HCT116 (cell line): Measurements from ENCODE around the gene ORM1. TPM values are rescaled to one million over a fixed set of nuclear protein-coding genes. Genes with fewer than 3 reads are reported as not detected.
"Not testable (repeated sequence)": the region's sequence is repeated elsewhere in the genome, so short reads cannot be mapped to it uniquely, and the experiment has no call there.

ENCODE experiments used
- ATAC-seq: fragments of 200-7000 bp; cut with Tn5 transposase; 2 replicates; pipeline ENCODE4 v1.9.1; 2020; ENCODE audit warnings: mild to moderate bottlenecking, moderate library complexity
- BruUV-seq: library from RNA; stranded (reverse); fragments of 400-500 nt; replicated peaks from 2 replicates; lab custom pipeline; 2021; lab: Mats Ljungman, UMichigan
- CTCF ChIA-PET: fragments of 300-600 bp; sonication (Branson Sonifier 250); formaldehyde crosslinking; loops from one replicate; lab custom pipeline; 2021; ENCODE audit warnings: antibody characterized with exemption; lab: Charles Lee
- POLR2A ChIA-PET: fragments of 300-600, 350-600 bp; sonication (Branson Sonifier 250); formaldehyde crosslinking; loops from one replicate; lab custom pipeline; 2021; ENCODE audit warnings: antibody characterized with exemption; lab: Charles Lee
- RAD21 ChIA-PET, 2 experiments: fragments of 300-600 bp; sonication (Branson Sonifier 250); formaldehyde crosslinking; loops; one replicate each; lab custom pipeline; 2023; ENCODE audit warnings: low total read pairs in 2 of 2; ENCODE audit not compliant: uncharacterized antibody in 2 of 2, unreplicated experiment in 2 of 2, low non-redundant PET in 1 of 2; lab: Charles Lee
- DNase-seq: peaks from one replicate; pipeline ENCODE4 v3.0.0-alpha.2; 2010; ENCODE audit warnings: low read depth, low spot score
- H2AFZ ChIP-seq: fragments of 200-600 bp; shearing (Covaris generic), sonication (generic); 2 replicates; pipeline ENCODE4 v1.6.1; 2017; ENCODE audit warnings: low read depth, mixed run types, mixed read lengths, antibody characterized with exemption, low read length; ENCODE audit not compliant: poor library complexity, severe bottlenecking
- H3K27ac ChIP-seq: 2 replicates; pipeline ENCODE4 v1.5.1; 2012; ENCODE audit warnings: low read depth, low read length
- H3K27me3 ChIP-seq: fragments of 200-600 bp; sonication (generic); 2 replicates; pipeline ENCODE4 v1.6.1; 2016; ENCODE audit warnings: mixed run types, low read length, mixed read lengths; ENCODE audit not compliant: insufficient read depth
- H3K36me3 ChIP-seq, 2 experiments: fragments of 200-500 bp in 1 of 2; fragments of 200-600 bp in 1 of 2; sonication (Bioruptor generic) in 1 of 2; sonication (generic) in 1 of 2; 2 replicates each; pipeline versions ENCODE4 v1.5.1 to v1.6.1; 2014 to 2016; ENCODE audit warnings: low read length in 2 of 2, inconsistent platforms in 1 of 2, mixed read lengths in 1 of 2, mixed run types in 1 of 2; ENCODE audit not compliant: insufficient read depth in 2 of 2, control insufficient read depth in 1 of 2
- H3K4me1 ChIP-seq, 2 experiments: fragments of 200-600 bp in 1 of 2; sonication (generic) in 1 of 2; 2 replicates each; pipeline versions ENCODE4 v1.5.1 to v1.6.1; 2012 to 2017; ENCODE audit warnings: low read length in 2 of 2, inconsistent platforms in 1 of 2, mild to moderate bottlenecking in 1 of 2, mixed read lengths in 1 of 2, mixed run types in 1 of 2, moderate library complexity in 1 of 2; ENCODE audit not compliant: insufficient read depth in 2 of 2, control insufficient read depth in 1 of 2
- H3K4me2 ChIP-seq: fragments of 200-600 bp; sonication (generic); 2 replicates; pipeline ENCODE4 v1.6.1; 2017; ENCODE audit warnings: mixed run types, low read length, mixed read lengths
- H3K4me3 ChIP-seq, 2 experiments: fragments of 200-600 bp in 1 of 2; sonication (generic) in 1 of 2; replicated peaks in 1 of 2; 2 replicates each; pipeline ENCODE4 v1.5.1; 2011 to 2016; ENCODE audit warnings: low read length in 2 of 2, control low read depth in 1 of 2, low read depth in 1 of 2, mild to moderate bottlenecking in 1 of 2, mixed read lengths in 1 of 2, mixed run types in 1 of 2
- H3K79me2 ChIP-seq: fragments of 200-600 bp; sonication (generic); 2 replicates; pipeline ENCODE4 v1.6.1; 2017; ENCODE audit warnings: mild to moderate bottlenecking, mixed run types, low read length, moderate library complexity, mixed read lengths; ENCODE audit not compliant: insufficient read depth
- H3K9ac ChIP-seq: fragments of 200-600 bp; sonication (generic); 2 replicates; pipeline ENCODE4 v1.6.1; 2016; ENCODE audit warnings: low read length, mixed read lengths
- H3K9me2 ChIP-seq: fragments of 200-600 bp; sonication (generic), shearing (Covaris generic); 2 replicates; pipeline ENCODE4 v1.6.1; 2017; ENCODE audit warnings: mixed run types, mild to moderate bottlenecking, moderate library complexity; ENCODE audit not compliant: insufficient read depth
- H3K9me3 ChIP-seq, 2 experiments: fragments of 200-500 bp in 1 of 2; fragments of 200-600 bp in 1 of 2; sonication (Bioruptor generic) in 1 of 2; sonication (generic) in 1 of 2; 2 replicates each; pipeline ENCODE4 v1.6.1; 2014 to 2017; ENCODE audit warnings: low read length in 2 of 2, mixed read lengths in 2 of 2, inconsistent platforms in 1 of 2, low read depth in 1 of 2, mild to moderate bottlenecking in 1 of 2, mixed run types in 1 of 2, moderate library complexity in 1 of 2; ENCODE audit not compliant: control insufficient read depth in 1 of 2, insufficient read depth in 1 of 2
- H4K20me1 ChIP-seq: fragments of 200-600 bp; sonication (generic), shearing (Covaris generic); 2 replicates; pipeline ENCODE4 v1.6.1; 2017; ENCODE audit warnings: mixed run types, mild to moderate bottlenecking, moderate library complexity; ENCODE audit not compliant: insufficient read depth
- ATF3 ChIP-seq: IDR thresholded peaks from 2 replicates; pipeline ENCODE4 v1.6.1; 2012
- CBX3 ChIP-seq: IDR thresholded peaks from 2 replicates; pipeline ENCODE4 v1.6.1; 2012; ENCODE audit warnings: low read depth
- ELF1 ChIP-seq: IDR thresholded peaks from 2 replicates; pipeline ENCODE4 v1.6.1; 2012; ENCODE audit warnings: low read depth, borderline replicate concordance
- FOSL1 ChIP-seq: IDR thresholded peaks from 2 replicates; pipeline ENCODE4 v1.6.1; 2012; ENCODE audit warnings: low read depth
- MAX ChIP-seq: IDR thresholded peaks from 2 replicates; pipeline ENCODE4 v1.6.1; 2012
- POLR2AphosphoS5 ChIP-seq: IDR thresholded peaks from 2 replicates; pipeline ENCODE4 v1.6.1; 2011; ENCODE audit warnings: mild to moderate bottlenecking, low read depth, low read length, moderate library complexity
- SIN3A ChIP-seq: IDR thresholded peaks from 2 replicates; pipeline ENCODE4 v1.6.1; 2012; ENCODE audit warnings: low read depth
- SP1 ChIP-seq: IDR thresholded peaks from 2 replicates; pipeline ENCODE4 v1.6.1; 2012; ENCODE audit warnings: low read depth
- YY1 ChIP-seq: IDR thresholded peaks from 2 replicates; pipeline ENCODE4 v1.6.1; 2011; ENCODE audit warnings: low read length, low read depth, moderate library complexity, mild to moderate bottlenecking; ENCODE audit not compliant: insufficient replicate concordance; ENCODE audit errors: extremely low read depth
- ZFX ChIP-seq: fragments of 450-650 bp; IDR thresholded peaks from 2 replicates; pipeline ENCODE4 v1.6.1; 2017
- ZNF274 ChIP-seq: fragments of 200-500 bp; sonication (Bioruptor generic); IDR thresholded peaks from 2 replicates; pipeline ENCODE4 v1.6.1; 2014; ENCODE audit warnings: mild to moderate bottlenecking, low read depth, low read length, inconsistent platforms
- intact Hi-C: fragments of 100-400 bp; cut with micrococcal nuclease; formaldehyde crosslinking; loops from 2 replicates; pipeline ENCODE4 v1.10.0; 2022
- total RNA-seq: library from RNA; stranded (reverse); gene quantifications from one replicate; pipeline ENCODE4 v1.2.1, GENCODE V29; 2021; ENCODE audit not compliant: unreplicated experiment
- TF ChIP-seq, protein P1 (sequence below): IDR thresholded peaks from 2 replicates; pipeline ENCODE4 v1.6.1; 2012; ENCODE audit warnings: low read depth
- TF ChIP-seq, protein P2 (sequence below), 3 experiments: fragments of 200-600 bp in 1 of 3; sonication (generic) in 1 of 3; IDR thresholded peaks in 2 of 3; conservative IDR thresholded peaks in 1 of 3; 2 replicates each; pipeline ENCODE4 v1.5.1; 2012 to 2017; ENCODE audit warnings: low read depth in 2 of 3, low read length in 2 of 3, antibody characterized with exemption in 1 of 3, borderline replicate concordance in 1 of 3, control low read depth in 1 of 3, mild to moderate bottlenecking in 1 of 3, mixed read lengths in 1 of 3, mixed run types in 1 of 3, moderate library complexity in 1 of 3; ENCODE audit not compliant: insufficient read depth in 1 of 3

Gene ORM1
- total RNA-seq, 1 experiment from 2014 or later: 5.6 TPM

DNA sequence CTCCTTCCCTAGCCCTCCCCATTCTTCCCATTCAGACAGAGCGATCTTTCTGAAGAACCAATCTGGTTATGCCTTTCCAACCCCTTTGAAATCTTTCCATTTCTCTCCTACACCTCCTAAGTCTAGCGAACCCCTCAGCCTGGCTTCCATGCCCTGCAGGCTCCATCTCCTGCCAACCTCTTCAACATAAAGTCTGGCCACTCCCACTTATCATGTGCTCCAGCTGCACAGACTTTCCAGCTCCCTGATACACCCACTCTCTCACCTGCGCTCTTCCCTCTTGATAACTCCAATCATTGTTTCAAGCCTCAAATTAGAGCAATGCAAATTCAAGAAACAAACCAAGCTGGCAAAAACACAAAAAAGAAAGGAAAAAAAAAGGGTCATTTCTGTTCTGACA is 3.8 kb upstream of the ORM1 start:
- H3K9me2 ChIP-seq: no peaks in the 10 kb centered on the region
- ChIA-PET POLR2A (no interaction called here), CTCF (interaction anchor here (1.2 kb wide), 1 partner anchor 236 kb away, joined by 3 read pairs; no protein-coding TSS in a partner anchor), RAD21 (no interaction called here)
- intact Hi-C loops: no loop called here
- H2AFZ ChIP-seq: no peak overlapping the region
- no TSS peak for BruUV-seq
- DNase-seq (no peak), ATAC-seq (peak; percentile 42; the same call in 1 of the 2 replicates)
- H3K4me1 ChIP-seq: no peaks in the 10 kb centered on the region
- peaks cover 3% of the 10 kb centered on the region; the same call in 1 of the 2 replicates for H3K27me3 ChIP-seq
- no peak overlapping the region for H3K27ac ChIP-seq
- H4K20me1 ChIP-seq: no peaks in the 10 kb centered on the region
- TF ChIP-seq ELF1: no peak
- no peak for TF ChIP-seq MAX
- TF ChIP-seq, protein P1, sequence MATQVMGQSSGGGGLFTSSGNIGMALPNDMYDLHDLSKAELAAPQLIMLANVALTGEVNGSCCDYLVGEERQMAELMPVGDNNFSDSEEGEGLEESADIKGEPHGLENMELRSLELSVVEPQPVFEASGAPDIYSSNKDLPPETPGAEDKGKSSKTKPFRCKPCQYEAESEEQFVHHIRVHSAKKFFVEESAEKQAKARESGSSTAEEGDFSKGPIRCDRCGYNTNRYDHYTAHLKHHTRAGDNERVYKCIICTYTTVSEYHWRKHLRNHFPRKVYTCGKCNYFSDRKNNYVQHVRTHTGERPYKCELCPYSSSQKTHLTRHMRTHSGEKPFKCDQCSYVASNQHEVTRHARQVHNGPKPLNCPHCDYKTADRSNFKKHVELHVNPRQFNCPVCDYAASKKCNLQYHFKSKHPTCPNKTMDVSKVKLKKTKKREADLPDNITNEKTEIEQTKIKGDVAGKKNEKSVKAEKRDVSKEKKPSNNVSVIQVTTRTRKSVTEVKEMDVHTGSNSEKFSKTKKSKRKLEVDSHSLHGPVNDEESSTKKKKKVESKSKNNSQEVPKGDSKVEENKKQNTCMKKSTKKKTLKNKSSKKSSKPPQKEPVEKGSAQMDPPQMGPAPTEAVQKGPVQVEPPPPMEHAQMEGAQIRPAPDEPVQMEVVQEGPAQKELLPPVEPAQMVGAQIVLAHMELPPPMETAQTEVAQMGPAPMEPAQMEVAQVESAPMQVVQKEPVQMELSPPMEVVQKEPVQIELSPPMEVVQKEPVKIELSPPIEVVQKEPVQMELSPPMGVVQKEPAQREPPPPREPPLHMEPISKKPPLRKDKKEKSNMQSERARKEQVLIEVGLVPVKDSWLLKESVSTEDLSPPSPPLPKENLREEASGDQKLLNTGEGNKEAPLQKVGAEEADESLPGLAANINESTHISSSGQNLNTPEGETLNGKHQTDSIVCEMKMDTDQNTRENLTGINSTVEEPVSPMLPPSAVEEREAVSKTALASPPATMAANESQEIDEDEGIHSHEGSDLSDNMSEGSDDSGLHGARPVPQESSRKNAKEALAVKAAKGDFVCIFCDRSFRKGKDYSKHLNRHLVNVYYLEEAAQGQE: no peak
- no peak for TF ChIP-seq YY1
- TF ChIP-seq ZNF274: no peak
- no peak for TF ChIP-seq ZFX
- no peak for TF ChIP-seq SP1
- TF ChIP-seq POLR2AphosphoS5: no peak
- no peak for TF ChIP-seq FOSL1
- TF ChIP-seq CBX3: no peak
- TF ChIP-seq SIN3A: no peak
- TF ChIP-seq ATF3: no peak
- TF ChIP-seq, protein P2, sequence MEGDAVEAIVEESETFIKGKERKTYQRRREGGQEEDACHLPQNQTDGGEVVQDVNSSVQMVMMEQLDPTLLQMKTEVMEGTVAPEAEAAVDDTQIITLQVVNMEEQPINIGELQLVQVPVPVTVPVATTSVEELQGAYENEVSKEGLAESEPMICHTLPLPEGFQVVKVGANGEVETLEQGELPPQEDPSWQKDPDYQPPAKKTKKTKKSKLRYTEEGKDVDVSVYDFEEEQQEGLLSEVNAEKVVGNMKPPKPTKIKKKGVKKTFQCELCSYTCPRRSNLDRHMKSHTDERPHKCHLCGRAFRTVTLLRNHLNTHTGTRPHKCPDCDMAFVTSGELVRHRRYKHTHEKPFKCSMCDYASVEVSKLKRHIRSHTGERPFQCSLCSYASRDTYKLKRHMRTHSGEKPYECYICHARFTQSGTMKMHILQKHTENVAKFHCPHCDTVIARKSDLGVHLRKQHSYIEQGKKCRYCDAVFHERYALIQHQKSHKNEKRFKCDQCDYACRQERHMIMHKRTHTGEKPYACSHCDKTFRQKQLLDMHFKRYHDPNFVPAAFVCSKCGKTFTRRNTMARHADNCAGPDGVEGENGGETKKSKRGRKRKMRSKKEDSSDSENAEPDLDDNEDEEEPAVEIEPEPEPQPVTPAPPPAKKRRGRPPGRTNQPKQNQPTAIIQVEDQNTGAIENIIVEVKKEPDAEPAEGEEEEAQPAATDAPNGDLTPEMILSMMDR (IDR thresholded peaks at IDR 0.05 in 2 of 3, conservative IDR thresholded peaks at IDR 0.05 in 1 of 3; ENCODE audit: borderline replicate concordance in 1 of 3, insufficient read depth in 1 of 3, low read depth in 2 of 3, low read length in 2 of 3): no peak
- H3K4me3 ChIP-seq: no peak overlapping the region
- no peaks in the 10 kb centered on the region for H3K9me3 ChIP-seq
- no peaks in the 10 kb centered on the region for H3K36me3 ChIP-seq
- H3K9ac ChIP-seq: no peak overlapping the region
- no peak overlapping the region for H3K4me2 ChIP-seq
- H3K79me2 ChIP-seq: no peaks in the 10 kb centered on the region

DNA sequence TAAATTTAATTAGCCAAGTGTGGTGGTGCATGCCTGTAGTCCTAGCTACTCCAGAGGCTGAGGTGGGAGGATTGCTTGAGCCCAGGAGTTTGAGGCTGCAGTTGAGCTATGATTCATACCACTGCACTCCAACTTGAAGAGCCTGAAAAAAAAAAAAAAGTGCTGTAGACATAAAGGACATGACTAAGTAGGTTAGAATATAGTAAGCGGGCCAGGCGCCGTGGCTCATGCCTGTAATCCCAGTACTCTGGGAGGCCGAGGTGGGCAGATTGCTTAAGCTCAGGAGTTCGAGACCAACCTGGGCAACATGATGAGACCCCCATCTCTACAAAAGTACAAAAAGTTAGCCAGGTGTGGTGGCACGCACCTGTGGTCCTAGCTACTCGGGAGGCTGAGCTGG is 2.2 kb upstream of the ORM1 start:
- RAD21 ChIA-PET, H2AFZ ChIP-seq, H3K9me2 ChIP-seq, H3K4me3 ChIP-seq, H3K79me2 ChIP-seq, ATAC-seq, H3K36me3 ChIP-seq, BruUV-seq, H3K9ac ChIP-seq, H3K27ac ChIP-seq, POLR2A ChIA-PET, H3K4me2 ChIP-seq, H3K27me3 ChIP-seq, H4K20me1 ChIP-seq, CTCF ChIA-PET, H3K9me3 ChIP-seq, DNase-seq, intact Hi-C loops, H3K4me1 ChIP-seq: not testable (repeated sequence)
